Endometrium (tissue), 2 donors: Measurements from ENCODE around the gene DACT2.
"Not testable (repeated sequence)": the region's sequence is repeated elsewhere in the genome, so short reads cannot be mapped to it uniquely, and the experiment has no call there.

Experiments
- FAIRE-seq: peaks from 2 replicates; lab custom pipeline; 2012; peaks lifted over from hg19 to GRCh38; lab: Jason Lieb, UNC
- donor health status: control.
- donor health status: control.

DACT2 gene

GRCh38 chr6:168280899-168281245 is 38.7 kb downstream of the DACT2 start:
- FAIRE-seq: no peak

- FAIRE-seq: no peak
Measured at GRCh38 chr6:168280020-168280898, 39.3 kb downstream of the DACT2 start.

- no peak for FAIRE-seq
Measured at GRCh38 chr6:168279403-168279935, 40.1 kb downstream of the DACT2 start.

GRCh38 chr6:168278904-168279303 is 40.7 kb downstream of the DACT2 start:
- FAIRE-seq: no peak

- FAIRE-seq: no peak
Measured at GRCh38 chr6:168277274-168277669, 42.3 kb downstream of the DACT2 start.

GRCh38 chr6:168276576-168277273 is 42.9 kb downstream of the DACT2 start:
- FAIRE-seq: no peak

GRCh38 chr6:168275168-168275567 is 44.4 kb downstream of the DACT2 start:
- no peak for FAIRE-seq

- no peak for FAIRE-seq
Measured at GRCh38 chr6:168274037-168274952, 45.3 kb downstream of the DACT2 start.

GRCh38 chr6:168273441-168274036 is 46.0 kb downstream of the DACT2 start:
- no peak for FAIRE-seq

- no peak for FAIRE-seq
Measured at GRCh38 chr6:168272415-168273325, 46.9 kb downstream of the DACT2 start.

- FAIRE-seq: no peak
Measured at GRCh38 chr6:168270274-168271172, 49.1 kb downstream of the DACT2 start.

- FAIRE-seq: no peak
Measured at GRCh38 chr6:168269455-168270243, 49.9 kb downstream of the DACT2 start.

- no peak for FAIRE-seq
Measured at GRCh38 chr6:168268755-168269154, 50.8 kb downstream of the DACT2 start.

- not testable (repeated sequence) for FAIRE-seq
Measured at GRCh38 chr6:168267779-168268178, 51.8 kb downstream of the DACT2 start.

- FAIRE-seq: no peak
Measured at GRCh38 chr6:168265827-168266815, 53.5 kb downstream of the DACT2 start.

- FAIRE-seq: no peak
Measured at GRCh38 chr6:168265394-168265793, 54.2 kb downstream of the DACT2 start.

GRCh38 chr6:168264593-168265335 is 54.8 kb downstream of the DACT2 start:
- FAIRE-seq: no peak
